AG04450 (cell line): Measurements from ENCODE around the gene STK35. TPM values are rescaled to one million over a fixed set of nuclear protein-coding genes. Genes with fewer than 3 reads are reported as not detected.

Experiments
- CTCF ChIA-PET: fragments of 300-600, 350-600 bp; formaldehyde crosslinking; extraction: SDS; loops from one replicate; lab custom pipeline; 2022; ENCODE audit warnings: antibody characterized with exemption, inconsistent platforms; lab: Charles Lee
- POLR2A ChIA-PET: fragments of 350-600 bp; formaldehyde crosslinking; extraction: SDS; loops from one replicate; lab custom pipeline; 2021; ENCODE audit warnings: antibody characterized with exemption, inconsistent platforms; lab: Yijun Ruan, JAX
- DNase-seq: peaks from one replicate; pipeline ENCODE4 v3.0.0-alpha.2; 2011; ENCODE audit warnings: low read depth, low spot score
- H3K27ac ChIP-seq: one replicate; pipeline ENCODE4 v1.5.1; 2012; ENCODE audit warnings: low read depth, low read length, control low read depth
- H3K27me3 ChIP-seq: one replicate; pipeline ENCODE4 v1.6.0; 2012; ENCODE audit warnings: low read length; ENCODE audit not compliant: control insufficient read depth, insufficient read depth
- H3K4me3 ChIP-seq: 2 replicates; pipeline ENCODE4 v1.5.1; 2011; ENCODE audit warnings: mild to moderate bottlenecking, low read depth, low read length, control low read depth
- H3K9me3 ChIP-seq: 2 replicates; pipeline ENCODE4 v1.5.1; 2012; ENCODE audit warnings: low read length; ENCODE audit not compliant: control insufficient read depth, insufficient read depth
- CTCF ChIP-seq: IDR thresholded peaks from 2 replicates; pipeline ENCODE4 v1.5.1; 2011; ENCODE audit warnings: low read depth, low read length, control low read depth, inconsistent platforms
- polyA plus RNA-seq: library from polyadenylated mRNA; depleted of rRNA; stranded (reverse); fragments of >200 nt; gene quantifications from 2 replicates; pipeline ENCODE4 v1.2.3, GENCODE V29; 2011

Gene STK35
- polyA plus RNA-seq, 1 experiment = 8.0 TPM

GRCh38 chr20:2142649-2143048 lies 41.0 kb downstream of the STK35 start:
- no peak for TF ChIP-seq CTCF
- H3K27me3 ChIP-seq = no peaks in the 10 kb centered on the region
- no peaks in the 10 kb centered on the region for H3K9me3 ChIP-seq
- POLR2A ChIA-PET = interaction anchor here (1.0 kb wide), 1 partner anchor 40 kb away, joined by 3 read pairs; no protein-coding TSS in a partner anchor
- H3K4me3 ChIP-seq = no peak overlapping the region
- DNase-seq = no peak
- CTCF ChIA-PET = interaction anchor here (0.5 to 1.5 kb wide), 2 partner anchors 8 to 30 kb away, joined by 3 to 4 read pairs; no protein-coding TSS in a partner anchor
- no peak overlapping the region for H3K27ac ChIP-seq

- ChIA-PET POLR2A (interaction anchor here (1.0 kb wide), 1 partner anchor 41 kb away, joined by 3 read pairs; no protein-coding TSS in a partner anchor), CTCF (interaction anchor here (0.7 to 1.5 kb wide), 2 partner anchors 29 to 367 kb away, joined by 3 read pairs; no protein-coding TSS in a partner anchor)
- TF ChIP-seq CTCF = no peak
Observed at GRCh38 chr20:2143594-2143993, 42.0 kb downstream of the STK35 start.

GRCh38 chr20:2144850-2145249 lies 43.2 kb downstream of the STK35 start:
- no peak for DNase-seq
- no peak overlapping the region for H3K4me3 ChIP-seq
- no peaks in the 10 kb centered on the region for H3K9me3 ChIP-seq
- H3K27me3 ChIP-seq = no peaks in the 10 kb centered on the region
- H3K27ac ChIP-seq = no peak overlapping the region
- ChIA-PET CTCF (no interaction called here), POLR2A (no interaction called here)
- TF ChIP-seq CTCF = no peak

More at GRCh38 chr20:2143594-2143993, 42.0 kb downstream of the STK35 start:
- H3K9me3 ChIP-seq = no peaks in the 10 kb centered on the region
- H3K4me3 ChIP-seq = no peak overlapping the region
- DNase-seq = no peak
- no peak overlapping the region for H3K27ac ChIP-seq
- no peaks in the 10 kb centered on the region for H3K27me3 ChIP-seq

GRCh38 chr20:2145376-2145775 lies 43.7 kb downstream of the STK35 start:
- Histone ChIP-seq H3K27ac (no peak overlapping the region), H3K4me3 (no peak overlapping the region), H3K27me3 (no peaks in the 10 kb centered on the region), H3K9me3 (no peaks in the 10 kb centered on the region)
- TF ChIP-seq CTCF = no peak
- ChIA-PET CTCF (no interaction called here), POLR2A (no interaction called here)
- DNase-seq = no peak

- ChIA-PET POLR2A (no interaction called here), CTCF (no interaction called here)
- TF ChIP-seq CTCF = no peak
- no peak overlapping the region for H3K4me3 ChIP-seq
- no peak overlapping the region for H3K27ac ChIP-seq
- no peak for DNase-seq
- H3K9me3 ChIP-seq = no peaks in the 10 kb centered on the region
- H3K27me3 ChIP-seq = no peaks in the 10 kb centered on the region
Observed at GRCh38 chr20:2146080-2146867, 44.6 kb downstream of the STK35 start.
